HEK293 (cell line): ENCODE measurements around the gene BDNF.

Experiments used
- BCL11A ChIP-seq: fragments of 450-650 bp; formaldehyde crosslinking; IDR thresholded peaks from 2 replicates; pipeline ENCODE4 v1.5.1; 2016; ENCODE audit warnings: low read depth, missing biosample characterization, missing genetic modification characterization
- GLIS2 ChIP-seq: fragments of 450-650 bp; formaldehyde crosslinking; IDR thresholded peaks from 2 replicates; pipeline ENCODE4 v1.5.1; 2016; ENCODE audit warnings: missing biosample characterization, missing genetic modification characterization
- ZBTB26 ChIP-seq: fragments of 450-650 bp; formaldehyde crosslinking; optimal IDR thresholded peaks from 2 replicates; pipeline ENCODE3; 2016; ENCODE audit warnings: missing biosample characterization, mild to moderate bottlenecking, missing genetic modification characterization
- ZNF175 ChIP-seq: fragments of 450-650 bp; formaldehyde crosslinking; IDR thresholded peaks from 2 replicates; pipeline ENCODE4 v1.5.1; 2016; ENCODE audit warnings: missing biosample characterization, missing genetic modification characterization
- ZNF223 ChIP-seq: fragments of 450-650 bp; formaldehyde crosslinking; IDR thresholded peaks from 2 replicates; pipeline ENCODE4 v1.5.1; 2016; ENCODE audit warnings: missing biosample characterization, missing genetic modification characterization
- ZNF274 ChIP-seq, 2 experiments: fragments of 200-500 bp in 1 of 2; fragments of 450-650 bp in 1 of 2; sonication (Bioruptor generic) in 1 of 2; formaldehyde crosslinking in 1 of 2; IDR thresholded peaks; 2 replicates each; pipeline versions ENCODE4 v1.5.1 to v1.6.1; 2014 to 2016; ENCODE audit warnings: borderline replicate concordance in 1 of 2, inconsistent platforms in 1 of 2, low read length in 1 of 2, missing biosample characterization in 1 of 2, missing genetic modification characterization in 1 of 2
- TF ChIP-seq, protein P1 (sequence below): fragments of 450-650 bp; formaldehyde crosslinking; IDR thresholded peaks from 2 replicates; pipeline ENCODE4 v1.5.1; 2016; ENCODE audit warnings: missing biosample characterization, missing genetic modification characterization
- TF ChIP-seq, protein P2 (sequence below): fragments of 450-650 bp; formaldehyde crosslinking; IDR thresholded peaks from 2 replicates; pipeline ENCODE4 v1.5.1; 2016; ENCODE audit warnings: missing biosample characterization, missing genetic modification characterization, low read depth
- TF ChIP-seq, protein P3 (sequence below): fragments of 450-650 bp; formaldehyde crosslinking; IDR thresholded peaks from 2 replicates; pipeline ENCODE4 v1.5.1; 2016; ENCODE audit warnings: missing biosample characterization, missing genetic modification characterization, low read depth

DNA sequence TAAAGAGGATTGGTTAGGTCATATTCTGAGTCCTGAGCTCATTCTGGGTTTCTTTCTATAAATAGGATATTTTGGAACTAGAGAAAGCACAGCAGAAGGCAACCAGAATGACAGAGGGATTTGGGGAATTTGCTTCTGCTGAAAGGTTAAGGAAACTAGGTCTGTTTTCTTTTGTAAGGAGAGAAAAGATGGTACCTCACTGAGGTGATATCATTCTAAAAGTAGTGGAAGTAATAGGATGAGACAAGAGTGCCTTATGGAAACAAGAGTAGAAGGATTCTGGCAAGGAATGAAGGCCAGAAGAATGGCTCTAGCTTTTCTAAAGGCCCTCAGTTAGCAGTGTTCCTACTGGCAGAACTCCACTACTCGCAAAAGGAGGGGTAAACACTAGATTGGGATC lies 26.7 kb upstream of the BDNF start:
- TF ChIP-seq ZBTB26 (tag by site-specific recombination) (no peak), ZNF175 (tag by site-specific recombination) (no peak), BCL11A (tag by site-specific recombination) (no peak), GLIS2 (tag by site-specific recombination) (no peak), ZNF223 (tag by site-specific recombination) (no peak), ZNF274 (IDR thresholded peaks at IDR 0.05; ENCODE audit: low read length) (no peak), ZNF274 (tag by site-specific recombination; IDR thresholded peaks at IDR 0.05; ENCODE audit: borderline replicate concordance) (no peak)
- TF ChIP-seq, protein P1, sequence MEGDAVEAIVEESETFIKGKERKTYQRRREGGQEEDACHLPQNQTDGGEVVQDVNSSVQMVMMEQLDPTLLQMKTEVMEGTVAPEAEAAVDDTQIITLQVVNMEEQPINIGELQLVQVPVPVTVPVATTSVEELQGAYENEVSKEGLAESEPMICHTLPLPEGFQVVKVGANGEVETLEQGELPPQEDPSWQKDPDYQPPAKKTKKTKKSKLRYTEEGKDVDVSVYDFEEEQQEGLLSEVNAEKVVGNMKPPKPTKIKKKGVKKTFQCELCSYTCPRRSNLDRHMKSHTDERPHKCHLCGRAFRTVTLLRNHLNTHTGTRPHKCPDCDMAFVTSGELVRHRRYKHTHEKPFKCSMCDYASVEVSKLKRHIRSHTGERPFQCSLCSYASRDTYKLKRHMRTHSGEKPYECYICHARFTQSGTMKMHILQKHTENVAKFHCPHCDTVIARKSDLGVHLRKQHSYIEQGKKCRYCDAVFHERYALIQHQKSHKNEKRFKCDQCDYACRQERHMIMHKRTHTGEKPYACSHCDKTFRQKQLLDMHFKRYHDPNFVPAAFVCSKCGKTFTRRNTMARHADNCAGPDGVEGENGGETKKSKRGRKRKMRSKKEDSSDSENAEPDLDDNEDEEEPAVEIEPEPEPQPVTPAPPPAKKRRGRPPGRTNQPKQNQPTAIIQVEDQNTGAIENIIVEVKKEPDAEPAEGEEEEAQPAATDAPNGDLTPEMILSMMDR (tag by site-specific recombination): no peak
- TF ChIP-seq, protein P2, sequence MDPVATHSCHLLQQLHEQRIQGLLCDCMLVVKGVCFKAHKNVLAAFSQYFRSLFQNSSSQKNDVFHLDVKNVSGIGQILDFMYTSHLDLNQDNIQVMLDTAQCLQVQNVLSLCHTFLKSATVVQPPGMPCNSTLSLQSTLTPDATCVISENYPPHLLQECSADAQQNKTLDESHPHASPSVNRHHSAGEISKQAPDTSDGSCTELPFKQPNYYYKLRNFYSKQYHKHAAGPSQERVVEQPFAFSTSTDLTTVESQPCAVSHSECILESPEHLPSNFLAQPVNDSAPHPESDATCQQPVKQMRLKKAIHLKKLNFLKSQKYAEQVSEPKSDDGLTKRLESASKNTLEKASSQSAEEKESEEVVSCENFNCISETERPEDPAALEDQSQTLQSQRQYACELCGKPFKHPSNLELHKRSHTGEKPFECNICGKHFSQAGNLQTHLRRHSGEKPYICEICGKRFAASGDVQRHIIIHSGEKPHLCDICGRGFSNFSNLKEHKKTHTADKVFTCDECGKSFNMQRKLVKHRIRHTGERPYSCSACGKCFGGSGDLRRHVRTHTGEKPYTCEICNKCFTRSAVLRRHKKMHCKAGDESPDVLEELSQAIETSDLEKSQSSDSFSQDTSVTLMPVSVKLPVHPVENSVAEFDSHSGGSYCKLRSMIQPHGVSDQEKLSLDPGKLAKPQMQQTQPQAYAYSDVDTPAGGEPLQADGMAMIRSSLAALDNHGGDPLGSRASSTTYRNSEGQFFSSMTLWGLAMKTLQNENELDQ: no peak
- TF ChIP-seq, protein P3, sequence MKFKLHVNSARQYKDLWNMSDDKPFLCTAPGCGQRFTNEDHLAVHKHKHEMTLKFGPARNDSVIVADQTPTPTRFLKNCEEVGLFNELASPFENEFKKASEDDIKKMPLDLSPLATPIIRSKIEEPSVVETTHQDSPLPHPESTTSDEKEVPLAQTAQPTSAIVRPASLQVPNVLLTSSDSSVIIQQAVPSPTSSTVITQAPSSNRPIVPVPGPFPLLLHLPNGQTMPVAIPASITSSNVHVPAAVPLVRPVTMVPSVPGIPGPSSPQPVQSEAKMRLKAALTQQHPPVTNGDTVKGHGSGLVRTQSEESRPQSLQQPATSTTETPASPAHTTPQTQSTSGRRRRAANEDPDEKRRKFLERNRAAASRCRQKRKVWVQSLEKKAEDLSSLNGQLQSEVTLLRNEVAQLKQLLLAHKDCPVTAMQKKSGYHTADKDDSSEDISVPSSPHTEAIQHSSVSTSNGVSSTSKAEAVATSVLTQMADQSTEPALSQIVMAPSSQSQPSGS (tag by site-specific recombination): no peak
